Measurements from ENCODE around the gene RSBN1. TPM values are rescaled to one million over a fixed set of nuclear protein-coding genes. Genes with fewer than 3 reads are reported as not detected.
A peak's percentile ranks its signal among the peaks of the same experiment; 100 is the strongest.

Gene RSBN1
- total and polyA plus RNA-seq, 9 of the 15 experiments (the other 6 are each of a cell fraction or from before 2014, with no cell fraction given): 4.5 to 24.3 (median 13.0) TPM

DNA sequence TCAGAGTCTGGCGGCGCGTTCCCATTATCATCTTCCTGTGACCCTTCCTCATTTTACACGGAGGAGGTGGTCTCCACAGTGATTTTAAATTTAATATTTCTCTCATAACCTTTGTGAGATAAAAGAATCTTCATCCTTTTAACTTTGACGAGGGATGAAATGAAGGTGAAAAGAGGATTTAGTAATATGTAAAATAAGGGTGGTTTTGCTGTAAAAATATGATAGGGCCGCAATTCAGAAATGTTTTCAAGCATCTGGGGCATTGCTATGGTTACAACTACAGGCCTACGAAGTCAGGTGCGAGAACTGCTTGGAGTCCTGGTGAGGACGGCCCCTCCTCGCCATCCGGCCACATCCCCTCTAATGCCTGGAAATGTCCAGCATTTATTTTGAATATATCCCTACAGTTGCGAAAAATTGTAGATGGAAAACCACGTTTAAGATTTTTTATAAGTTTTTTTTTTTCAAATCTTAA lies 422 bp upstream of the RSBN1 start (continued):
- TF ChIP-seq CEBPZ (IDR thresholded peaks at IDR 0.05; ENCODE audit: borderline replicate concordance, low read depth, low read length): no peak
- TF ChIP-seq TAF15 (IDR thresholded peaks at IDR 0.05; ENCODE audit: low read depth, low read length): no peak
- peak; percentile 3 for TF ChIP-seq SMAD4 (CRISPR knock-in tag; conservative IDR thresholded peaks at IDR 0.05)
- TF ChIP-seq, protein P1, sequence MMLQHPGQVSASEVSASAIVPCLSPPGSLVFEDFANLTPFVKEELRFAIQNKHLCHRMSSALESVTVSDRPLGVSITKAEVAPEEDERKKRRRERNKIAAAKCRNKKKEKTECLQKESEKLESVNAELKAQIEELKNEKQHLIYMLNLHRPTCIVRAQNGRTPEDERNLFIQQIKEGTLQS (IDR thresholded peaks at IDR 0.05): 0 out of 2 replicates have a peak, but pooled peaks have one; percentile 5
- TF ChIP-seq, protein P1 (CRISPR knock-in tag; conservative IDR thresholded peaks at IDR 0.05): no peak
- TF ChIP-seq, protein P2, sequence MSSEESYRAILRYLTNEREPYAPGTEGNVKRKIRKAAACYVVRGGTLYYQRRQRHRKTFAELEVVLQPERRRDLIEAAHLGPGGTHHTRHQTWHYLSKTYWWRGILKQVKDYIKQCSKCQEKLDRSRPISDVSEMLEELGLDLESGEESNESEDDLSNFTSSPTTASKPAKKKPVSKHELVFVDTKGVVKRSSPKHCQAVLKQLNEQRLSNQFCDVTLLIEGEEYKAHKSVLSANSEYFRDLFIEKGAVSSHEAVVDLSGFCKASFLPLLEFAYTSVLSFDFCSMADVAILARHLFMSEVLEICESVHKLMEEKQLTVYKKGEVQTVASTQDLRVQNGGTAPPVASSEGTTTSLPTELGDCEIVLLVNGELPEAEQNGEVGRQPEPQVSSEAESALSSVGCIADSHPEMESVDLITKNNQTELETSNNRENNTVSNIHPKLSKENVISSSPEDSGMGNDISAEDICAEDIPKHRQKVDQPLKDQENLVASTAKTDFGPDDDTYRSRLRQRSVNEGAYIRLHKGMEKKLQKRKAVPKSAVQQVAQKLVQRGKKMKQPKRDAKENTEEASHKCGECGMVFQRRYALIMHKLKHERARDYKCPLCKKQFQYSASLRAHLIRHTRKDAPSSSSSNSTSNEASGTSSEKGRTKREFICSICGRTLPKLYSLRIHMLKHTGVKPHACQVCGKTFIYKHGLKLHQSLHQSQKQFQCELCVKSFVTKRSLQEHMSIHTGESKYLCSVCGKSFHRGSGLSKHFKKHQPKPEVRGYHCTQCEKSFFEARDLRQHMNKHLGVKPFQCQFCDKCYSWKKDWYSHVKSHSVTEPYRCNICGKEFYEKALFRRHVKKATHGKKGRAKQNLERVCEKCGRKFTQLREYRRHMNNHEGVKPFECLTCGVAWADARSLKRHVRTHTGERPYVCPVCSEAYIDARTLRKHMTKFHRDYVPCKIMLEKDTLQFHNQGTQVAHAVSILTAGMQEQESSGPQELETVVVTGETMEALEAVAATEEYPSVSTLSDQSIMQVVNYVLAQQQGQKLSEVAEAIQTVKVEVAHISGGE (CRISPR knock-in tag; IDR thresholded peaks at IDR 0.05): peak in 1 of 3 experiments; percentile 93; a peak in 1 of 6 replicates
- TF ChIP-seq NFRKB (IDR thresholded peaks at IDR 0.05; ENCODE audit: low read depth): peak; percentile 95
- TF ChIP-seq ZBTB40 (IDR thresholded peaks at IDR 0.05): no peak
- TF ChIP-seq ZBTB40 (CRISPR knock-in tag; IDR thresholded peaks at IDR 0.05): no peak
